Activated naive CD8-positive, alpha-beta T cell (primary cell): ENCODE measurements around the gene SLC2A11.

Experiments
- H3K27ac Mint-ChIP-seq: one replicate; pipeline ENCODE4 v1.8.0; 2021; ENCODE audit warnings: mixed read lengths
- H3K27me3 Mint-ChIP-seq: one replicate; pipeline ENCODE4 v1.8.0; 2021; ENCODE audit warnings: mixed read lengths
- H3K36me3 Mint-ChIP-seq: one replicate; pipeline ENCODE4 v1.8.0; 2021; ENCODE audit warnings: mixed read lengths
- H3K4me1 Mint-ChIP-seq: one replicate; pipeline ENCODE4 v1.8.0; 2021; ENCODE audit warnings: low read depth, mixed read lengths
- H3K4me3 Mint-ChIP-seq: one replicate; pipeline ENCODE4 v1.8.0; 2021; ENCODE audit warnings: mild to moderate bottlenecking, mixed read lengths
- H3K9me3 Mint-ChIP-seq: one replicate; pipeline ENCODE4 v1.8.0; 2021; ENCODE audit warnings: low read depth, mixed read lengths

SLC2A11 gene

DNA sequence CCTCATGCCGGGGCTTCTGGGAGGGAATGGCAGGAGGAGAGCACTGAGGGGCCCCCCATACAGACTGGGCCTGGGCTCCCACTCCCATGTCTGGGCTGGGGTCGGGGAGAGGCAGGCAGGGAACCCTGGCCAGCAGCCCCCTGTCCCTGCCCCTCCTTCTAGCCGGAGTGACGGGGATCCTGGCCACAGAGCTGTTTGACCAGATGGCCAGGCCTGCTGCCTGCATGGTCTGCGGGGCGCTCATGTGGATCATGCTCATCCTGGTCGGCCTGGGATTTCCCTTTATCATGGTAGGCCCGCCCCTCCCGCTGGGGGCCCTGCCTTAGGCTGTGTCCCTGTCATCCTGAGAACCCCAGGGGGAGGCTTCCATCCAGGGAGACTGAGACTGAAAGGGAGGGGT lies 26.5 kb downstream of the SLC2A11 start:
- Mint-ChIP-seq H3K4me1 (no peaks in the 10 kb centered on the region), H3K27ac (no peak overlapping the region), H3K4me3 (no peak overlapping the region), H3K36me3 (peaks cover 2% of the 10 kb centered on the region), H3K9me3 (no peaks in the 10 kb centered on the region), H3K27me3 (no peaks in the 10 kb centered on the region)

GRCh38 chr22:23888615-23889401 lies 31.1 kb downstream of the SLC2A11 start:
- no peak overlapping the region for H3K27ac Mint-ChIP-seq
- H3K4me3 Mint-ChIP-seq: no peak overlapping the region
- H3K4me1 Mint-ChIP-seq: peaks cover 9% of the 10 kb centered on the region
- no peaks in the 10 kb centered on the region for H3K27me3 Mint-ChIP-seq
- no peaks in the 10 kb centered on the region for H3K36me3 Mint-ChIP-seq
- H3K9me3 Mint-ChIP-seq: no peaks in the 10 kb centered on the region

- H3K4me1 Mint-ChIP-seq: peaks cover 10% of the 10 kb centered on the region
- no peak overlapping the region for H3K27ac Mint-ChIP-seq
- no peaks in the 10 kb centered on the region for H3K27me3 Mint-ChIP-seq
- no peaks in the 10 kb centered on the region for H3K9me3 Mint-ChIP-seq
- H3K4me3 Mint-ChIP-seq: no peak overlapping the region
- no peaks in the 10 kb centered on the region for H3K36me3 Mint-ChIP-seq
These were observed 31.9 kb downstream of the SLC2A11 start for GRCh38 chr22:23889620-23890019.

- peaks cover 17% of the 10 kb centered on the region for H3K4me1 Mint-ChIP-seq
- no peaks in the 10 kb centered on the region for H3K27me3 Mint-ChIP-seq
- H3K27ac Mint-ChIP-seq: no peak overlapping the region
- peak overlapping the region; percentile 27 for H3K4me3 Mint-ChIP-seq
- H3K9me3 Mint-ChIP-seq: no peaks in the 10 kb centered on the region
- no peaks in the 10 kb centered on the region for H3K36me3 Mint-ChIP-seq
These were observed 34.1 kb downstream of the SLC2A11 start for GRCh38 chr22:23891726-23892125.

DNA sequence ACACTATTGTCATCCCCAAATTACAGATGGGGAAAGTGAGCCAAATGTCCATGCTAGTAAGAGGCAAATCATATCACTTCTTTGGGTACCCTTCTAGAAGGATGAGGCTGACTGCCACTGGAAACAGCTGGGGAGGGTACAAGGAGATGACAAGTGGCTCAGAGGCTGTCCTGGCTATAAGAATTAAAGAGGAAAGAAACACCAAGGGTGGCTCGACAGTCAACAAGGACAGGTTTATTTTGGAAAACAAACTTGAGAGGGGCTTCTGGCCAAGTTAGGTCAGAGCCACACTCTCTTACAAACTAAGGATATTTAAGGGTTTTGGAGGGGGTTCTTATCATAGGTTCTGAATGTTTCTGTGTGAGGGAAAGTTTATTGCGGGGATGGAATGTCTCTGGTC lies 34.5 kb downstream of the SLC2A11 start:
- no peaks in the 10 kb centered on the region for H3K36me3 Mint-ChIP-seq
- H3K27ac Mint-ChIP-seq: peak overlapping the region; percentile 17
- peak overlapping the region; percentile 24 for H3K4me3 Mint-ChIP-seq
- H3K27me3 Mint-ChIP-seq: no peaks in the 10 kb centered on the region
- no peaks in the 10 kb centered on the region for H3K9me3 Mint-ChIP-seq
- H3K4me1 Mint-ChIP-seq: peaks cover 17% of the 10 kb centered on the region

GRCh38 chr22:23892706-23893105 lies 35.0 kb downstream of the SLC2A11 start:
- H3K9me3 Mint-ChIP-seq: no peaks in the 10 kb centered on the region
- H3K4me1 Mint-ChIP-seq: peaks cover 17% of the 10 kb centered on the region
- H3K27me3 Mint-ChIP-seq: no peaks in the 10 kb centered on the region
- H3K27ac Mint-ChIP-seq: no peak overlapping the region
- peak overlapping the region; percentile 55 for H3K4me3 Mint-ChIP-seq
- no peaks in the 10 kb centered on the region for H3K36me3 Mint-ChIP-seq

DNA sequence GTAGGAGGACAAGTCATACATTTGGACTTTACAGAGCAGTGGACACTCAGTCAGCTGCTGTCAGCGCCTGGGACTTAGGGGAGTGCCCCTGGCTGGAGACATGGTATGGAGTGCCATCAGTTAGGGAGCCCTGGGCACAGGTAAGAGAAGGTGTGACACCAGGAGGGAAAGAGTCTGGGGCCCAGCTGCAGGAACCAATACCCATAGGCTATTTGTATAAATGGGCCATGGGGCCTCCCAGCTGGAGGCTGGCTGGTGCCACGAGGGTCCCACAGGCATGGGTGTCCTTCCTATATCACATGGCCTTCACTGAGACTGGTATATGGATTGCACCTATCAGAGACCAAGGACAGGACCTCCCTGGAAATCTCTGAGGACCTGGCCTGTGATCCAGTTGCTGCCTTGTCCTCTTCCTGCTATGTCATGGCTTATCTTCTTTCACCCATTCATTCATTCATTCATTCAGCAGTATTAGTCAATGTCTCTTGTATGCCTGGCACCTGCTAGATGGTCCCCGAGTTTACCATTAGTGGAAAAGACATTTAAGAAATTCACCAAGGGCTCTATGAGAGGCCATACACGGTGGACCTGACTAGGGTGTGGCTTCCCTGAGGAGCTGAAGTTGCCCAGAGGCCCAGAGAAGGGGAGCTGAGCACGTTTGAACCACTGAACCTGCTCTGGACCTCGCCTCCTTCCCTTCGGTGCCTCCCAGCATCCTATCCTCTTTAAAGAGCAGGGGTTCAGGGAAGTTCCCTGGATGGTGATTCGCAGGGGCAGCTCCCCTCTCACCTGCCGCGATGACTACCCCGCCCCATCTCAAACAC lies 35.7 kb downstream of the SLC2A11 start:
- no peaks in the 10 kb centered on the region for H3K36me3 Mint-ChIP-seq

DNA sequence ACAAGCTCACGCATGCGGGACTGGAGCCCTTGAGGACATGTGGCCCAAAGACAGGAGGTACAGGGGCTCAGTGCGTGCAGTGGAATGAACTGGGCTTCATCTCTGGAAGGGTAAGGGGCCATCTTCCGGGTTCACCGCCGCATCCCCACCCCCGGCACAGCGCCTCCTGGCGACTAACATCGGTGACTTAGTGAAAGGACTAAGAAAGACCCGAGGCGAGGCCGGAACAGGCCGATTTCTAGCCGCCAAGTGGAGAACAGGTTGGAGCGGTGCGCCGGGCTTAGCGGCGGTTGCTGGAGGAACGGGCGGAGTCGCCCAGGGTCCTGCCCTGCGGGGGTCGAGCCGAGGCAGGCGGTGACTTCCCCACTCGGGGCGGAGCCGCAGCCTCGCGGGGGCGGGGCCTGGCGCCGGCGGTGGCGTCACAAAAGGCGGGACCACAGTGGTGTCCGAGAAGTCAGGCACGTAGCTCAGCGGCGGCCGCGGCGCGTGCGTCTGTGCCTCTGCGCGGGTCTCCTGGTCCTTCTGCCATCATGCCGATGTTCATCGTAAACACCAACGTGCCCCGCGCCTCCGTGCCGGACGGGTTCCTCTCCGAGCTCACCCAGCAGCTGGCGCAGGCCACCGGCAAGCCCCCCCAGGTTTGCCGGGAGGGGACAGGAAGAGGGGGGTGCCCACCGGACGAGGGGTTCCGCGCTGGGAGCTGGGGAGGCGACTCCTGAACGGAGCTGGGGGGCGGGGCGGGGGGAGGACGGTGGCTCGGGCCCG lies 36.5 kb downstream of the SLC2A11 start, which contains the start of gene MIF:
Gene MIF, plus strand, starts transcription at position 439 of the 765 bp plus-strand sequence. Its CDS starts 92 bp downstream, at position 531.
- Mint-ChIP-seq H3K27ac (peak within 1 kb of the TSS; percentile 99), H3K9me3 (no peaks in the 10 kb centered on the region), H3K4me3 (peak within 1 kb of the TSS; percentile 93), H3K36me3 (peaks cover under 1% of the 10 kb centered on the region), H3K27me3 (no peaks in the 10 kb centered on the region), H3K4me1 (peaks cover 17% of the 10 kb centered on the region)

More for the DNA sequence above, 35.7 kb downstream of the SLC2A11 start:
- peak overlapping the region; percentile 93 for H3K4me3 Mint-ChIP-seq
- H3K4me1 Mint-ChIP-seq: peaks cover 17% of the 10 kb centered on the region
- no peaks in the 10 kb centered on the region for H3K9me3 Mint-ChIP-seq
- no peaks in the 10 kb centered on the region for H3K27me3 Mint-ChIP-seq
- peak overlapping the region; percentile 99 for H3K27ac Mint-ChIP-seq

DNA sequence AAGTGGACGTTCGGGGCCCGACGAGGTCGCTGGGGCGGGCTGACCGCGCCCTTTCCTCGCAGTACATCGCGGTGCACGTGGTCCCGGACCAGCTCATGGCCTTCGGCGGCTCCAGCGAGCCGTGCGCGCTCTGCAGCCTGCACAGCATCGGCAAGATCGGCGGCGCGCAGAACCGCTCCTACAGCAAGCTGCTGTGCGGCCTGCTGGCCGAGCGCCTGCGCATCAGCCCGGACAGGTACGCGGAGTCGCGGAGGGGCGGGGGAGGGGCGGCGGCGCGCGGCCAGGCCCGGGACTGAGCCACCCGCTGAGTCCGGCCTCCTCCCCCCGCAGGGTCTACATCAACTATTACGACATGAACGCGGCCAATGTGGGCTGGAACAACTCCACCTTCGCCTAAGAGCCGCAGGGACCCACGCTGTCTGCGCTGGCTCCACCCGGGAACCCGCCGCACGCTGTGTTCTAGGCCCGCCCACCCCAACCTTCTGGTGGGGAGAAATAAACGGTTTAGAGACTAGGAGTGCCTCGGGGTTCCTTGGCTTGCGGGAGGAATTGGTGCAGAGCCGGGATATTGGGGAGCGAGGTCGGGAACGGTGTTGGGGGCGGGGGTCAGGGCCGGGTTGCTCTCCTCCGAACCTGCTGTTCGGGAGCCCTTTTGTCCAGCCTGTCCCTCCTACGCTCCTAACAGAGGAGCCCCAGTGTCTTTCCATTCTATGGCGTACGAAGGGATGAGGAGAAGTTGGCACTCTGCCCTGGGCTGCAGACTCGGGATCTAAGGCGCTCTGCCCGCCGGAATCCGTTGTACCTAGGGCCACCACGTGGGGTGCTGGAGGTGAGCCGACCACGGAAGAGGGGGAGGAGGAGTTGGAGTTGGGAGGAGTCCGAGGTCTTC lies 37.3 kb downstream of the SLC2A11 start:
- Mint-ChIP-seq H3K9me3 (no peaks in the 10 kb centered on the region), H3K4me1 (peaks cover 17% of the 10 kb centered on the region), H3K27me3 (no peaks in the 10 kb centered on the region), H3K4me3 (peak overlapping the region; percentile 93), H3K27ac (peak overlapping the region; percentile 99), H3K36me3 (peaks cover 7% of the 10 kb centered on the region)

- Mint-ChIP-seq H3K9me3 (no peaks in the 10 kb centered on the region), H3K27ac (peak overlapping the region; percentile 89), H3K4me1 (peaks cover 17% of the 10 kb centered on the region), H3K27me3 (no peaks in the 10 kb centered on the region), H3K4me3 (peak overlapping the region; percentile 93), H3K36me3 (peaks cover 11% of the 10 kb centered on the region)
These were observed 38.0 kb downstream of the SLC2A11 start for GRCh38 chr22:23895599-23896144.

DNA sequence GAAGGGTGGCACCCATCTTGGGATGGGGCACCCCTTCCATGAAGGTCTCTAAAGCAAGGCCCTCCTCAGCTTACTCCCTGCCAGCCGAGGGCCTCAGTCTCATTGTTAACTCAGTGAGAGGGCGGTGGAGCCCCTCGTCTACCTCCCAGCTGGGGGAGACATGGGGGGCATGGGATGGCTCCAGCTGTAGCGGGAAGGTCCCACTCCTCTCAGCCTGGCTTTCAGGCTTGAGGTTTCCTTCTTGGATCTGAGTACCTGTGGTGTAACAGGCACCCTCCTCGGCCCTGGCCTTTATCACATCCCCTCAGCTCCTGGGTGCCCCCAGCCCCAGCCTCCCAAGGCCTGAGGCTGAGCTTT lies 38.5 kb downstream of the SLC2A11 start:
- Mint-ChIP-seq H3K27me3 (no peaks in the 10 kb centered on the region), H3K4me1 (peaks cover 17% of the 10 kb centered on the region), H3K9me3 (no peaks in the 10 kb centered on the region), H3K36me3 (peaks cover 12% of the 10 kb centered on the region), H3K4me3 (peak overlapping the region; percentile 93), H3K27ac (no peak overlapping the region)

GRCh38 chr22:23896523-23897186 lies 39.0 kb downstream of the SLC2A11 start:
- Mint-ChIP-seq H3K4me3 (peak overlapping the region; percentile 67), H3K9me3 (no peaks in the 10 kb centered on the region), H3K27ac (peak overlapping the region; percentile 73), H3K36me3 (peaks cover 12% of the 10 kb centered on the region), H3K27me3 (no peaks in the 10 kb centered on the region), H3K4me1 (peaks cover 17% of the 10 kb centered on the region)

DNA sequence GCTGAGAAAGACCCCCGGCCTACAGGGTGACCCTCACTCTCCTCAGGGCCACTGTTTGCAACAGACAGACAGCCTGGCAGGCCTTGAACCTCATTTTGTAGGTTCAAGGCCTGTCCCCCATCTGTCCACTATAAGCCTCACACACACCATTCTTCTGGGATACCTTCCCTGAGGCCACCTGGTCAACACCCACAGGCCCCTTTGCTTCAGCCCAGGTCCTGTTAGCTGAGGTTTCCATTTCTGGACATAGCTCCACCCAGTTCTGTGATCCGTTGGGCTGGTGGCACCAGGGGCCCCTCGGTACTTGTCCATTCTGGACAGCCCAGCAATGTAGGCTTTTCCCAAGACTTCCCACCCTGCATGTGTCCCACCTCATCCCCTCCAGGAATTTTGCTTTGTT lies 39.6 kb downstream of the SLC2A11 start:
- Mint-ChIP-seq H3K9me3 (no peaks in the 10 kb centered on the region), H3K36me3 (peaks cover 12% of the 10 kb centered on the region), H3K27ac (peak overlapping the region; percentile 66), H3K27me3 (no peaks in the 10 kb centered on the region), H3K4me1 (peaks cover 17% of the 10 kb centered on the region), H3K4me3 (peak overlapping the region; percentile 67)
